ENCODE data around the gene ZFYVE28.

GRCh38 chr4:2394528-2394927, 23.9 kb downstream of the ZFYVE28 start:
- TF ChIP-seq YY1 (IDR thresholded peaks at IDR 0.05; ENCODE audit: low read depth, low read length) (no peak), FOSL1 (IDR thresholded peaks at IDR 0.05; ENCODE audit: insufficient read depth, low read depth, low read length) (no peak), CBX5 (IDR thresholded peaks at IDR 0.05; ENCODE audit: low read depth, low read length) (no peak), EP300 (IDR thresholded peaks at IDR 0.05; ENCODE audit: borderline replicate concordance in 1 of 2, low read depth in 2 of 2, low read length in 2 of 2) (no peak), CEBPB (IDR thresholded peaks at IDR 0.05; ENCODE audit: low read depth, low read length) (no peak), CTCF (IDR thresholded peaks at IDR 0.05; ENCODE audit: control extremely low read depth in 1 of 3, insufficient read depth in 1 of 3, low read depth in 1 of 3, low read length in 3 of 3) (no peak), GABPA (IDR thresholded peaks at IDR 0.05; ENCODE audit: borderline replicate concordance, insufficient read depth, low read length) (no peak), POLR2A (IDR thresholded peaks at IDR 0.05; ENCODE audit: control extremely low read depth in 1 of 2, low read depth in 2 of 2, low read length in 2 of 2) (no peak), ZNF274 (IDR thresholded peaks at IDR 0.05; ENCODE audit: borderline replicate concordance, extremely low read depth, low read length) (no peak), ATF2 (IDR thresholded peaks at IDR 0.05; ENCODE audit: low read length) (no peak), POLR2AphosphoS5 (IDR thresholded peaks at IDR 0.05; ENCODE audit: low read depth, low read length) (no peak), CBX8 (IDR thresholded peaks at IDR 0.05; ENCODE audit: borderline replicate concordance, low read depth, low read length) (no peak), RBBP5 (IDR thresholded peaks at IDR 0.05; ENCODE audit: borderline replicate concordance, low read depth, low read length) (no peak), CHD1 (IDR thresholded peaks at IDR 0.05; ENCODE audit: low read depth, low read length) (no peak)

Data from H1 (cell line).